Measurements from ENCODE around the gene RS1. TPM values are rescaled to one million over a fixed set of nuclear protein-coding genes. Genes with fewer than 3 reads are reported as not detected.

Gene RS1
- polyA plus RNA-seq, 2 of the 4 experiments (the other 2 are of a cell fraction), result not detected

GRCh38 chrX:18702362-18703195, 30.7 kb upstream of the RS1 start (continued):
- TF ChIP-seq PHF8 (IDR thresholded peaks at IDR 0.05; ENCODE audit: borderline replicate concordance, low read depth) (no peak), POLR2AphosphoS2 (conservative IDR thresholded peaks at IDR 0.05; ENCODE audit: low read length) (no peak), KDM1A (IDR thresholded peaks at IDR 0.05; ENCODE audit: low read depth) (no peak), FOXS1 (CRISPR knock-in tag; IDR thresholded peaks at IDR 0.05) (peak; percentile 77; the same call in 1 of the 2 replicates), CHD2 (IDR thresholded peaks at IDR 0.05; ENCODE audit: low read length, partially characterized antibody) (no peak), ZSCAN20 (CRISPR knock-in tag; IDR thresholded peaks at IDR 0.05) (no peak), EHF (CRISPR knock-in tag; IDR thresholded peaks at IDR 0.05) (no peak), GATA3 (IDR thresholded peaks at IDR 0.05; ENCODE audit: borderline replicate concordance) (peak; percentile 70; the same call in 1 of the 2 replicates), CBX8 (IDR thresholded peaks at IDR 0.05) (no peak), USF2 (IDR thresholded peaks at IDR 0.05) (no peak)

DNA sequence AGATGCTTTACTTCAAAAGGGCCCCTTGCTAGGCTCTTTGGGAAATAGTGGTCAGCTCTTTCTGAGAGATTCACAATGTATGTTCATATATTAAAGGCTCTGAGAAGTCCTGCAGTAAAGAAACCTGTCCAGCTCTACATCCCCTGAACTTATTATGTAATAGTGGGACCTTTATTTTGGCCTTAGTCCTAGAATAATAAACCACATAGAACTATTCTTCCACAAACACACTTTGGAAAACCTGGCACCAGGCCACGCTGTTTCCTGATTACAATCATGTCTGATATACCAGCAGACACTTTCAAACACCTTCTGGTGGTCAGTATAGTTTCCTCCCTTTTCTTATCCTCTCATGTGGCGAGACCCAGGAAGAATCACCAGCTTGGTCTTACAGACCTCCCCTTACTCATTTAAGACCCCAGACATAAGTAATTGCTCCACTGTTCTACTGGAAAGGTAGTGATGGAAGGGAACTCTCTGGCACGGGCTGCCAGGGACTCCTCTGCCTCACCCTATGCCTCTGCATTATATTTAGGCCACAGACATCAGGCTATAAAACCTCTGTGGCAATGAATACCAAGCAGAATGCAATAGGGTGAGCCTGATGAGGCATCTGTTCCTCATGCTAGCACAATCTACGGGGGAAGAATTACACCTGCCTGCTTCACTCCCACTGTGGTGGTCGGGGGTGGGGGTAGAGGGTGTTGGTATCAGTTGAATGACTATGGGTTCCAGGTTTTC, 29.9 kb upstream of the RS1 start:
- H3K4me1 ChIP-seq, result peaks cover 65% of the 10 kb centered on the region
- no peak overlapping the region for H3K4me3 ChIP-seq
- DNase-seq (ENCODE audit: low read depth in 1 of 2, low spot score in 1 of 2) (peak in 1 of 2 experiments; percentile 82), ATAC-seq (peak; percentile 66 to 69), FAIRE-seq (no peak)
- TF ChIP-seq RARB (CRISPR knock-in tag; IDR thresholded peaks at IDR 0.05) (no peak), NPAS2 (CRISPR knock-in tag; IDR thresholded peaks at IDR 0.05; ENCODE audit: borderline replicate concordance) (no peak), MAFK (IDR thresholded peaks at IDR 0.05; ENCODE audit: partially characterized antibody) (no peak), SMC3 (IDR thresholded peaks at IDR 0.05) (no peak), PBX3 (IDR thresholded peaks at IDR 0.05) (no peak), EHF (CRISPR knock-in tag; IDR thresholded peaks at IDR 0.05) (0 out of 2 replicates have a peak, but pooled peaks have one; percentile 54), HOXB13 (CRISPR knock-in tag; IDR thresholded peaks at IDR 0.05; ENCODE audit: low read depth) (peak; percentile 56; the same call in 1 of the 2 replicates), FOXS1 (CRISPR knock-in tag; IDR thresholded peaks at IDR 0.05) (peak; percentile 74; the same call in 1 of the 2 replicates), RAD21 (conservative IDR thresholded peaks at IDR 0.05 in 1 of 2, IDR thresholded peaks at IDR 0.05 in 1 of 2) (no peak), RCOR1 (IDR thresholded peaks at IDR 0.05; ENCODE audit: low read depth, low read length) (no peak), HOXB5 (CRISPR knock-in tag; IDR thresholded peaks at IDR 0.05) (peak; percentile 67), HMGXB4 (CRISPR knock-in tag; IDR thresholded peaks at IDR 0.05; ENCODE audit: borderline replicate concordance) (no peak), HEYL (CRISPR knock-in tag; IDR thresholded peaks at IDR 0.05) (0 out of 2 replicates have a peak, but pooled peaks have one; percentile 23), TP53 (CRISPR knock-in tag; IDR thresholded peaks at IDR 0.05) (no peak), ESRRA (IDR thresholded peaks at IDR 0.05; ENCODE audit: borderline replicate concordance, low read length) (no peak), GATA3 (IDR thresholded peaks at IDR 0.05; ENCODE audit: borderline replicate concordance) (peak; percentile 64), CEBPB (IDR thresholded peaks at IDR 0.05) (peak in 1 of 2 experiments; percentile 70; a peak in 2 of 4 replicates), BCL3 (IDR thresholded peaks at IDR 0.05) (no peak), PHF8 (IDR thresholded peaks at IDR 0.05; ENCODE audit: borderline replicate concordance, low read depth) (no peak), ZNF302 (CRISPR knock-in tag; IDR thresholded peaks at IDR 0.05) (0 out of 2 replicates have a peak, but pooled peaks have one; percentile 14)
- no peaks in the 10 kb centered on the region for H3K9me3 ChIP-seq
- H3K4me2 ChIP-seq, result peak overlapping the region; percentile 74
- WGBS (ENCODE audit: missing lambda C conversion rate), result 19% methylated on average over 5 of the region's 5 CpGs
- ChIA-PET POLR2A (interaction anchor here (0.6 to 2.3 kb wide), 4 partner anchors 27 to 282 kb away, joined by 3 to 9 read pairs (median 4); partner anchors contain the start of gene PHKA2), CTCF (interaction anchor here (0.7 to 1.2 kb wide), 5 partner anchors 12 to 177 kb away, joined by 3 read pairs; no protein-coding TSS in a partner anchor)
- peak overlapping the region; percentile 90 to 94 for H3K27ac ChIP-seq
